Measurements from ENCODE around the gene STK35. TPM values are rescaled to one million over a fixed set of nuclear protein-coding genes. Genes with fewer than 3 reads are reported as not detected.
A peak's percentile ranks its signal among the peaks of the same experiment; 100 is the strongest.

STK35 gene
- total RNA-seq, 1 donor from 2014 or later, result 11.3 TPM

- peak in 1 of 2 donors; percentile 16 for DNase-seq (ENCODE audit: low read depth in 2 of 2)
Observed at GRCh38 chr20:2133318-2134183, 31.9 kb downstream of the STK35 start.

GRCh38 chr20:2135013-2135412, 33.4 kb downstream of the STK35 start:
- DNase-seq (ENCODE audit: low read depth in 2 of 2), result no peak

- no peak for DNase-seq (ENCODE audit: low read depth in 2 of 2)
Observed at GRCh38 chr20:2136275-2136674, 34.6 kb downstream of the STK35 start.

- no peak for DNase-seq (ENCODE audit: low read depth in 2 of 2)
Observed at GRCh38 chr20:2137552-2138201, 36.0 kb downstream of the STK35 start.

GRCh38 chr20:2138396-2138795, 36.8 kb downstream of the STK35 start:
- no peak for DNase-seq (ENCODE audit: low read depth in 2 of 2)

GRCh38 chr20:2139250-2139649, 37.6 kb downstream of the STK35 start:
- DNase-seq (ENCODE audit: low read depth in 2 of 2), result no peak

- no peak for DNase-seq (ENCODE audit: low read depth in 2 of 2)
Observed at GRCh38 chr20:2139736-2140135, 38.1 kb downstream of the STK35 start.

- DNase-seq (ENCODE audit: low read depth in 2 of 2), result no peak
Observed at GRCh38 chr20:2140561-2140960, 38.9 kb downstream of the STK35 start.

GRCh38 chr20:2141600-2142575, 40.3 kb downstream of the STK35 start:
- DNase-seq (ENCODE audit: low read depth in 2 of 2), result no peak

GRCh38 chr20:2142649-2143048, 41.0 kb downstream of the STK35 start:
- DNase-seq (ENCODE audit: low read depth in 2 of 2), result no peak

GRCh38 chr20:2143594-2143993, 42.0 kb downstream of the STK35 start:
- no peak for DNase-seq (ENCODE audit: low read depth in 2 of 2)

GRCh38 chr20:2144850-2145249, 43.2 kb downstream of the STK35 start:
- DNase-seq (ENCODE audit: low read depth in 2 of 2), result no peak

GRCh38 chr20:2145376-2145775, 43.7 kb downstream of the STK35 start:
- no peak for DNase-seq (ENCODE audit: low read depth in 2 of 2)

GRCh38 chr20:2146080-2146867, 44.6 kb downstream of the STK35 start:
- DNase-seq (ENCODE audit: low read depth in 2 of 2), result no peak

- no peak for DNase-seq (ENCODE audit: low read depth in 2 of 2)
Observed at GRCh38 chr20:2149507-2149906, 47.9 kb downstream of the STK35 start.

GRCh38 chr20:2150660-2151059, 49.0 kb downstream of the STK35 start:
- DNase-seq (ENCODE audit: low read depth in 2 of 2), result no peak

- DNase-seq (ENCODE audit: low read depth in 2 of 2), result no peak
Observed at GRCh38 chr20:2151858-2152281, 50.2 kb downstream of the STK35 start.

GRCh38 chr20:2152317-2152716, 50.7 kb downstream of the STK35 start:
- DNase-seq (ENCODE audit: low read depth in 2 of 2), result no peak

GRCh38 chr20:2153326-2153725, 51.7 kb downstream of the STK35 start:
- DNase-seq (ENCODE audit: low read depth in 2 of 2), result no peak

GRCh38 chr20:2156224-2156623, 54.6 kb downstream of the STK35 start:
- DNase-seq (ENCODE audit: low read depth in 2 of 2), result no peak

All from dermis microvascular lymphatic vessel endothelial cell (primary cell).